Thyroid gland (tissue), 4 donors: ENCODE measurements around the gene SALL2.

Experiments
- CTCF ChIP-seq, 6 experiments: fragments of 200-600 bp in 3 of 6; fragments of 450-650 bp in 3 of 6; sonication (generic) in 3 of 6; IDR thresholded peaks; one replicate each; pipeline ENCODE4 v1.5.1; 2016 to 2019; ENCODE audit warnings: antibody characterized with exemption in 6 of 6, mild to moderate bottlenecking in 2 of 6, inconsistent platforms in 1 of 6, moderate library complexity in 1 of 6
- POLR2A ChIP-seq, 2 donors: fragments of 450-650 bp; IDR thresholded peaks; one replicate each; pipeline ENCODE4 v1.6.1; 2017; ENCODE audit warnings: antibody characterized with exemption in 2 of 2, mild to moderate bottlenecking in 2 of 2, moderate library complexity in 1 of 2

- no peak for TF ChIP-seq CTCF (IDR thresholded peaks at IDR 0.05)
- TF ChIP-seq POLR2A (IDR thresholded peaks at IDR 0.05), result no peak
Observed at GRCh38 chr14:21514341-21514740, 11.8 kb downstream of the SALL2 start.
